ENCODE results near the gene RBP3.

RBP3 gene

DNA sequence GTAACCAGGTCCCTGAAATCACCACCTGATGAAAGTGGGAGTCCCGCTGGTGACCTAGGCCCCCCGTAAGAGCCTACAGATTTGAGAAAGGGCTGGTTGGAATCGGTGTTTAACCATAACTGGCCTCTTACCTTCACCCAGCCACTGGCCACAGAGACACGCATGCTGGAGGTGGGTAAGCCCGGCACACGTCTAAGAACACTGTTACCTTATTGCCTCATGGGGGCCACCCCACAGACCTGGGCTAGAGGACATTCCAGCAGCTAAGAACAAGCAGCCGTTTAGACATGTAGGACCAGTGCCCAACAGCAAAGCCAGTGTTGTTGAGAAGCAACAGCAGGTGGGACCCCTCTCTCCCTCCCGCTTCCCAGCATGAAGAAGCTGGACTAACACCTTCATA lies 28.4 kb upstream of the RBP3 start:
- no peak for DNase-seq

DNA sequence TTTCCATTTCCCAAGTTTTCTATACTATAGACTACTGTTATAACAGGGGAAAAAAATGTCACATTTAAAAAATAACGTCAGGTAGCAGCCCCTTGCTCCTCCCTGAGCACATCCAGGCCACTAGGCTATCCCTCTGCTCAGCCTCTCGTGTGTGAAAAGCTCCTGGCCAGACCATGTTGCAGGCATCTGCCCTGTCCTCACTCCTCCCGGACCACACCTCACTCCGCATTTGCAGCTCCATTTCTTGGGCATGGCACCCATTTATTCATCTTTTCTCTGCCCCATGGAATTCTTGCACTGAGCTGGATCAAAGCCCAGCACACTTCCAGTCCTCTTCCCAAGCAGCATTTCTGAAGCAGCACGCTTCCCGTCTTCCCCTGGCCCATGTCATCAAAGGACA lies 27.4 kb upstream of the RBP3 start:
- DNase-seq: no peak

DNA sequence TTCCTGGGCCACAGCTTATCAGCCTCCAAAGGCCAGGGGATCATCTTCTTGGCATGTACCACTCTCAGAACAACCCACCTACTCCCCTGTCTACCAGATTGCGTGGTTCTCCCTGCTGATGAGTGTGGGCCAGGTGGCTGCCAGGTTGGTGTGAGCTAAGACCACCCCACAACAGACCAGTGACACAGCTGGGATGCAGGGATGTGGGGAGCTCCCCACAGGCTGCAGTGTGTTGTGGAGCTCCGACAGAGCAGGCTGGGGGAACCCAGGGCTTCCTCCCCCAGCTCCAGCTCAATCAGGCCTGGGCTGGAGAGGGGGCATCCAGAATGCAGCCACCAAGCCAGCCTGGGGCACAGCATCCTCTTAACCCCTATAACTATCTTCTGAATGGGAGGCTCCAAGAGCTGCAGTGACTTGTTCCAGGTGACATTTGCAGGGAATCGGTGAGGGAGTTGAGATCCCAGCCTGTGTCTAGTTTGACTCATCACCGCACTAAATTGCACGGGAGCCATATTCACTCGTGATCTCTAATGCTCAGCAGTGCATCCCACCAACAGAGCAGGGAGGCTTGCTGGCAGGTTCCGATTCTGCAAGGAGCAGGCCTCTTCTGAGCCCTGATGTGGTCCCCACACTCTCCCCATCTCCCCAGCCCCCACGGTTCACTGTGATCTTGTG lies 26.5 kb upstream of the RBP3 start:
- no peak for DNase-seq

DNA sequence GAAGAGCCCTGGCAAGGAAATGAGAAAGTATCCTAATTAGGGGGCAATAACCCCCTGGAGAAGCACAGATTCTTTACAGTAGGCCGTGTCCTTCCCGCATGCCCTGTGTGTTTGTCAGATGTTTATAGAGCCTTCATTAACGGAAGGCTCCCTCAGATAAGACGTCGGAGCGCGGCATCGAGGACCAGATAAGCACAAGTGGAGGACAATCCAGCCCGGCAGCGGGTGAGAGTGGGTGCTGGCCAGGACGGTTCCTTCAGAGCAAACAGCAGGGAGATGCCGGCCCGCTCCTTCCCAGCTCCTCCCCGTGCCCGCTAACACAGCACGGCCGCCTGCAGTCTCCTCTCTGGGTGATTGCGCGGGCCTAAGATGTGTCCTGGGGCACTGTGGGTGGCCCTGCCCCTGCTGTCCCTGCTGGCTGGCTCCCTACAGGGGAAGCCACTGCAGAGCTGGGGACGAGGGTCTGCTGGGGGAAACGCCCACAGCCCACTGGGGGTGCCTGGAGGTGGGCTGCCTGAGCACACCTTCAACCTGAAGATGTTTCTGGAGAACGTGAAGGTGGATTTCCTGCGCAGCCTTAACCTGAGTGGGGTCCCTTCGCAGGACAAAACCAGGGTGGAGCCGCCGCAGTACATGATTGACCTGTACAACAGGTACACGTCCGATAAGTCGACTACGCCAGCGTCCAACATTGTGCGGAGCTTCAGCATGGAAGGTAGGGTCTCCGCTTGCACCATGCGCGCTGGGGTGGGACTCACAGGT lies 25.7 kb upstream of the RBP3 start, which contains the start of gene GDF2:
GDF2 (plus strand) TSS at position 155 of the 762 bp plus-strand sequence; CDS start at position 370, 215 bp downstream.
- no peak for DNase-seq

DNA sequence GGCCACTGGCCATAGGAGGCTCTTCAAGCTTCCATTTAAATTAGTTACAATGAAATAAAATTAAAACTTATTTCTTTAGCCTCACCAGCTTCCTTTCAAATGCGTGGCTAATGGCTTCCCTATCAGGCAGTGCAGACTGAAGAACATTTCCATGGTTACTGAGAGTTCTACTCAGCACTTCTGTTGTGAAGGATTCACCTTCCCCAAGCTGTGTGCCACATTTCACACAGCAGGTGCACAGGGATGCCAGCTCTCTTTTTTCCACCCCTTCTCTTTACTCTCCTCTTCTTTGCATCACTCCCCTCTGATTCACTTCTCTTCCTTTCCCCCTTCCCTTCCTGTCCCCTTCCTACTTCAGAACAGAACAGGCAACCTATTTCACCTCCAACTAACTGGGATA lies 25.1 kb upstream of the RBP3 start:
- DNase-seq: no peak

DNA sequence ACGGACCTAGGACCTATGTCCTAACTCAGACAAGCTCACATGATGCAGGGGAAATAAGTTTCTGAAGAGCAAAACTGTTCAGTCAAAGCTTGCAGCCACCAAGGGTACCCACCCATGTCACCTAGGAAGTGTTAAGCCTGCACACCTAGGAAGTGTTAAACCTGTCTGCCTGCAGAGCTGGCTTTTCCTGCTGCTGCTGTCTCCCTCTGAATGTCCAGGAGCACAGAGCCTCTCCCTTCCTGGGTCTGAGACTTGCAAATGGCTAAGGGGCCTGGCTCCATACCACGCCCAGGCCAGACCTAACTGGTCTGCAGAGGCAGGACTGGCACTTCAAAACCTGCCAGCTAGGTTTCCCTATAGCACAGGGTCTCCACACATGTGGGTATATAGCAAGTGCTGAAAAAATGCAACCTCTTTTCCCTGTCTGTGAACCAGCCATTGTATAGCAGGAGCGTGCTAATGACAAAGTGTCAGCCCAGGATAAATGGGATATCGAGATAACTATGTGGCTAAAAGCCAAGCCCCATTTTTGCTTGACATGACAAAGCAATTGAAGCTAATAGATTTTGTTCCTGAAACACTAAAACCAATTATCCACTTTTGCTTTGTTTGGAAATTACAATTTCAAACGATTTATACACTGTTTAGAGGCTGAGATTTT lies 24.4 kb upstream of the RBP3 start:
- no peak for DNase-seq

DNA sequence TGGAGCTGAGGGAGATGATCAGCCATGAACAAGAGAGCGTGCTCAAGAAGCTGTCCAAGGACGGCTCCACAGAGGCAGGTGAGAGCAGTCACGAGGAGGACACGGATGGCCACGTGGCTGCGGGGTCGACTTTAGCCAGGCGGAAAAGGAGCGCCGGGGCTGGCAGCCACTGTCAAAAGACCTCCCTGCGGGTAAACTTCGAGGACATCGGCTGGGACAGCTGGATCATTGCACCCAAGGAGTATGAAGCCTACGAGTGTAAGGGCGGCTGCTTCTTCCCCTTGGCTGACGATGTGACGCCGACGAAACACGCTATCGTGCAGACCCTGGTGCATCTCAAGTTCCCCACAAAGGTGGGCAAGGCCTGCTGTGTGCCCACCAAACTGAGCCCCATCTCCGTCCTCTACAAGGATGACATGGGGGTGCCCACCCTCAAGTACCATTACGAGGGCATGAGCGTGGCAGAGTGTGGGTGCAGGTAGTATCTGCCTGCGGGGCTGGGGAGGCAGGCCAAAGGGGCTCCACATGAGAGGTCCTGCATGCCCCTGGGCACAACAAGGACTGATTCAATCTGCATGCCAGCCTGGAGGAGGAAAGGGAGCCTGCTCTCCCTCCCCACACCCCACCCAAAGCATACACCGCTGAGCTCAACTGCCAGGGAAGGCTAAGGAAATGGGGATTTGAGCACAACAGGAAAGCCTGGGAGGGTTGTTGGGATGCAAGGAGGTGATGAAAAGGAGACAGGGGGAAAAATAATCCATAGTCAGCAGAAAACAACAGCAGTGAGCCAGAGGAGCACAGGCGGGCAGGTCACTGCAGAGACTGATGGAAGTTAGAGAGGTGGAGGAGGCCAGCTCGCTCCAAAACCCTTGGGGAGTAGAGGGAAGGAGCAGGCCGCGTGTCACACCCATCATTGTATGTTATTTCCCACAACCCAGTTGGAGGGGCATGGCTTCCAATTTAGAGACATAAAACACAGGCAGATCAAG lies 22.6 kb upstream of the RBP3 start:
- no peak for DNase-seq

DNA sequence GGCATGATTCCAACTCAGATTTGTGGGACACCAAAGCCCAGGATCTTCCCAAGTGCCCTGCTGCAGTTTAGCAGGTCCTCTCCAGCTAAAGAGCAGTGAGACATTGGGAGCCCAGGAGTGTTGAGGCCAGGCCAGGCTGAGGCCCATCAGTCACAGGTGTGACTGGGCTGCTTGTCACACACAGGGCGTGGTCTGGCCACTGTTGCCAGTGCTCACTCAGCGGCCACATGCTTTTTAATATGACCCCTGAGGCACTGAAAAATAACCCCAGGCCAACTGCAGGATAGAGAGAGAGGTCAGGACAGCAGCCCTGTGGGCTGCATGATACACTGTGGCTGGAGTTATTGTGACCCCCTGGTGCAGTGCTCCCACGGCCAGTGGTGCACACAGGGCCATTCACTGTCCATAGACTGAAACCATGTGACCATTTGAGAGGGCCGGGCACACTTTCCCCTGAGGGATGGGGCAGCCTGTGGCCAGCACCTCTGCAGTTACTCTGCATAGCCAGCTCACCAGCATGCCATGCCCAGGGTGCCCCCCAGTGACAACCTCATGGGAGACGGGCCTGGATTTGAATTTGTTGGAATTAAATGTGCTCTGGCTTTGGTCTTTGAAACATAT lies 21.7 kb upstream of the RBP3 start:
- no peak for DNase-seq

DNA sequence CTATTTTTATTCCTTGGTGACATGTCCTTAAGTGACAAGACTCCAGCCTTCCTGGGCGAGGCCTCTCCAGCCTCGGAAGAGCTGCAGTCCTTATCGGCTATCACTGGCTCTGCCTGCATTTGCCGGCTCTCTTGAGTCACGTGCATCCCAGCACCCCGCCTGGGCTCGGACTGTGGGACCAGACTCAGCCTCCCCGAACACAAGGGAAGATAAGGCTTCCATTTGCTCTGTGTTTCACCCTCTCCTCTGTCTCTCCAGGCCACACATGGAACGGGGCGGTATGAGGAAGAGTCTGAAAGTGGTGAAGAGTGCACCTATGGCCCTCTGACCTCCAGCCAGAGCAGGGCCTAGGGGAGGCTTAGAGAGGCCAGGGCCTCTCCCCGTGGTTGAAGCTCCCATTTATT lies 21.2 kb upstream of the RBP3 start:
- no peak for DNase-seq

DNA sequence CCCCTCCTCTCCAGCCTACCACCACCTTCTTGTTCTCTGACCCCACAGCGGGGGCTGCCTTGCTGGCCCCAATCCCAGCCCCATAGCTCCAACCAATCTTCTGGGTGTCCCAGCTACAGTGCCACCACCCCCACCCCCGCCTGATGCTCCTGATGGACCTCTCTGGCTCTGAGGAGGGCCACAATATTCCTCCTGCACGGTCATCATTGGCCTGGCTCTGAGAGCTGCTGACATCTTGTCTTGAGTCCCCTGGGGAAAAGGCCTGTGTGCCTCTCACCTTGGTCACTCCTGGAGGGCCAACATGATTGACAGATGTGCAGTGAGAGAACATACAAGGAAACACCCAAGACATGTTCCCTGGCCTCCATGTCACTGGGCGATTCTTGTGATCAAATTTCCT lies 18.3 kb upstream of the RBP3 start:
- DNase-seq: no peak

DNA sequence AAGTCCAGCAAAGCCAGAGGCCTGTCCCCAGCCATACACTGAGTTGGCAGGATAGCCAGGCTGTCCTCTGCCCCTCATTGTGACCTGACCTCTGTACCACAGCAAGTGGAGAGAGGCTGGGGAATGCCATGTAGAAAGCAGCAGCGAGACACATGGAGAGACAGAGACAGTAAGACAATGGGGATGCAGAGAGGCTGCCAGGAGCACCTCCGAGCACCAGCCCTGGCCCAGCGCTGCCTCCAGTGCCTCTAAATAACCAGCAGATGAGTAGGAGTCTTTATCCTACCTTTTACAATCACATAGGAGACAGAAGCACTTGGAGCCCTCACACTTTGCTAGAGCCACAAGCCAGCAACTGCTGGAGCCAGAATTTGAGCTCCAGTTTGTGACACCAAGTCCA lies 17.8 kb upstream of the RBP3 start:
- no peak for DNase-seq

DNA sequence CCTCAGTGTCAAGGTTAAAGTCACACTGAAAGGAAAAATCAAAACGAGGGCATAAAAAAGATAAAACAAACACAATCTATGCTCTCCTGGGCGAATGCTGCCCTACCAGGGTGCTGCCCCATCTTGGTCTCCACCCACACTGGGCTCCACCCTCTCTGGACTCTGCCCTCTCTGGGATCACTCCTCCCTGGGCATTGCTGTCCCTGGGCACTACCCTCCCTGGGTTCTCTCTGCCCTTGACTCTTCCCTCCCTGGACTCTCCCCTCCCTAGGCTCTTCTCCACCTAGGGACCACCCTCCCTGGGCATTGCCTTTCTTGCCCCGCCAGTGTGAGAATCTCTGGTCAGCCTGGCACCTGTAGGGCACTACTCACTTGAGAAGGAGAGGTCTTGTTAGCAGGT lies 17.4 kb upstream of the RBP3 start:
- no peak for DNase-seq

DNA sequence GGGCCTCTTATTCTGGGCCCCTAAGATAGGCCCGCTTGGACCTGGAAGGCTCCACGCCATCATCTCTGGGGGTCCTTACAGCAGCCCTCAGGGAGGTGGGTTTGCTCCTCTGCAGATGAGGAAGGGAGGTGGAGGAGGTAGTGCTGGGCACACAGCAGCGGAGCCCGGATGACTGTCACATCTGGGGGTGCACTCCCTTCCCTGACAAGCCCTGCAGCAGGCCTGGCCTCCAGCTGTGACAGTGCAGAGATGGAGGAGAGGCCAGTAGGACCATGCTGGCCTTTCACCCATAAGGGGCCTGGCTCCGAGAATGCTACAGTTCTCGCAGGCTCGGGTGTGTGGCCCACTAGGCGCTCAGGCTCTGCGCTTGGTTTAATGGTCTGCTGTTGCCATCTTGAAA lies 16.7 kb upstream of the RBP3 start:
- no peak for DNase-seq

DNA sequence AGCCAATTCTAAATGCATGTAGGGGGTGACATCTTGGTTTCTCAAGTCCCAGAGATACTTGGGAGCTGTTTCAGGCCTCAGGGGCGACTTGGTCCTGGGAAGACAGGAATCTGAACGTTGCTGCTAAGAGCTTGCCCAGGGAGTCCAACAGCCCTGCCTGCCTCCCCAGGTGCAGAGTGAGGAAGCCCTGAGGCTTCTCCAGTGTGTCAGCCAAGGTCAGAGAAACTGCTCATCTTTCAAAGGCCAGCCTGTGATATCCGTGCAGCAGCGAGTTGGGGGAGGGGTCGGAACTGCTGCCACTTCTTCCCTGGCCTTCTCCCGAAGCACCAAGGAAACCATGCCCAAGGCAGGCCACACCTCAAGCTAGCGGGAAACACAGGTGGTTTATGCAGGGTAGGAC lies 16.2 kb upstream of the RBP3 start:
- DNase-seq: no peak

DNA sequence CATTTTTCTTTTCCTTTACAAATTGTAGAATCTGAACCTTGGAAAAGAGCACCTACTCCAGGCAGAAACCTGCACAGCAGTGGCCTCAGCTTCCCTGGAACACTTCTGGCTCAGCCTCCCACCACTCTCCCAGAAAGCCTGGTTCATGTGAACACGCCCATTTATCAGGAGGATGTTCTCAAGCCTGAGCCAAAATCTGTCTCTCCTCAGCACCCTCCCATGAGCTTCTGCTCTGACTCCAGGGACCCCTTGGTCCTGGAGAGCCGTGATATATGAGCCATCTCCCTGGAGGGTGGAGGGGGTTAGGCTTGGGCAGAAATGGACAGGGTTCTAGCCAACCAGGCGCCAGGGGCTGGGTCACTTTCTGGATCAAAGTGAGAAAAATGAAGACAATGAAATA lies 15.8 kb upstream of the RBP3 start:
- no peak for DNase-seq

DNA sequence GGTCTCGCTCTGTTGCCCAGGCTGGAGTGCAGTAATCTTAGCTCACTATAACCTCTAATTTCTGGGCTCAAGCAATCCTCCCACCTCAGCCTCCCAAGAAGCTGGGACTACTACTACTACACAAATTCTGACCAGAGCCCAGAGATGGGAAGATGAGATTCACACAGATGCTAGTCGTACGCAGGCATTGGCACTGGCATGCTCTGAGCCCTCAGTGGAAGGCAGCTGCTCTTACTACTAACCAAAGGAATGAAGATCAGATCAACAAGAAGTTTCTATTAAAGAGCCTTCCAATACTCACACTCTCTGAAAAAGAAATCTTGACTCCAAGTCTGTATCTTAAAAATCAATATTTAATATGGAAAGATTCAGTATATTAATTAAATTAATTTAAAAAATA lies 15.2 kb upstream of the RBP3 start:
- DNase-seq: no peak

DNA sequence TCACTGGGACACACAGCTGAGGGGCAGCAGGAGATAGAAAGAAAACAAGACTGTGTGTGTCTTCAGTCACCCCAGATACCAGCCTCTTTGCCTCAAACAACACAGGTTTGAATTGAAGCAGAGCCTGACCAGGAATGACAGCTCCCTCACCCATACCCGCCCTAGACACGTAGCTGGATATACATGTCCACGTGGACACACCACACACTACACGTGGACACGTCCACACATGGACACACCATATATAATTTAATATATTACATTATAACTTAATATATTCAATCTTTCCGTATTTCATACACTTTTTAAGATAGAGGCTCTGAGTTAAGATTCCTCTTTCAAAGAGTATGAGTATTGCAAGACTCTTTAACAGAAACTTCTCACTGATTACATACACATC lies 14.6 kb upstream of the RBP3 start:
- no peak for DNase-seq

DNA sequence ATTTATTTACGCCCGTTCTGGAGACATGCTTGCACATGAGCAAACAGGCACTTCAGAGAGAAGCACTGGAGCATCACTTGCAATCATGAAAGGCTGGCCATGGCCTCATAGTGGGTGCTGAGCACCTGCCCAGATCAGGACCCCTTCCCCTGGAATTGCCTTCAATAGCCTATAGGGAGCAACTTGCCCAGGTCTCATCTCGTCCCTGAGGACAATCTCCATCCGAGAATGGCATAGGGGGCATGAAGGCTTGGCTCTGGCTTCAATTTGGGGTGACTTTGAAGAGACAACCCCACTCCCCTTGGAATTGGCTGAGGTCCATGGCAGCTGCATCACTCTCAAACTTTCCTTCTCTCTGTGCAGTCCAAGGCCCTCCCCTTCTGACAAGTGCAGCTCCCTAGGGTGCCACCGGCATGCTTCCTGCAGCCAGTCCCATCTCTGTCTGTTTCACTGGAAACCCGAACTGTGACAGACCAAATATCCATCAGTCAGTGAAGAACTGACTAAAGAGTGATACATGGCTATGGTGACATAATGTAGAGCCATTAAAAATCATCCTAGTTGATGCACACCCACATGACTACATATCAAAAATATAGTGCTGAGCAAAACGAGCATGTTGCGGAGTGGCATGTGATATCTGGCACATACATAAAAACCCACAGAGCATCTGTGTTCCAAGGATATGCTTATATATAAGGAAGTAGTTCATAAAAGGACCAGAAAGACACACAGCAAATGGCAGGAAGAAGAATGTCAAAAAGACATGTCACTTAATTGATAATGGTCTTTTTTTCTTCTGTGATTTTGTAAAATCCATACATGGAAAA lies 13.5 kb upstream of the RBP3 start:
- DNase-seq: no peak

DNA sequence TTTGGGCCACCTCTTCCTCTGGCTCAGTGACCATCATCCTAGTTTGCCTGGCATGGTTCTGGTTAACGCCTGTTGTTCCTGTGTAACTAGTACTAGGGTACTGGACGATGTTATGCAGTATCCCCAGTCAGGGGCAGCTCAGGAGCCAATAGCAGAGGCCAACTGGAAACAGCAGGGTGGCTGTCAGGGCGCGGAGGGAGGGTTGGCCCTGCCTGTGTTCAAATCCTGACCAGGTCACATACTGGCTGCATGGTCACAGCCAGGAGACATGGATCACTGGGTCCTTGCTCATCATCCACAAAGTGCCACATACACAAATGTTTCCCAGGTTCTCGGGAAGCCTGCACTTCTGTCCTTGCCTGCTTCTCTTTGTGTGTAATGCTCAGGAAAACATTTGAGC lies 12.3 kb upstream of the RBP3 start:
- no peak for DNase-seq

DNA sequence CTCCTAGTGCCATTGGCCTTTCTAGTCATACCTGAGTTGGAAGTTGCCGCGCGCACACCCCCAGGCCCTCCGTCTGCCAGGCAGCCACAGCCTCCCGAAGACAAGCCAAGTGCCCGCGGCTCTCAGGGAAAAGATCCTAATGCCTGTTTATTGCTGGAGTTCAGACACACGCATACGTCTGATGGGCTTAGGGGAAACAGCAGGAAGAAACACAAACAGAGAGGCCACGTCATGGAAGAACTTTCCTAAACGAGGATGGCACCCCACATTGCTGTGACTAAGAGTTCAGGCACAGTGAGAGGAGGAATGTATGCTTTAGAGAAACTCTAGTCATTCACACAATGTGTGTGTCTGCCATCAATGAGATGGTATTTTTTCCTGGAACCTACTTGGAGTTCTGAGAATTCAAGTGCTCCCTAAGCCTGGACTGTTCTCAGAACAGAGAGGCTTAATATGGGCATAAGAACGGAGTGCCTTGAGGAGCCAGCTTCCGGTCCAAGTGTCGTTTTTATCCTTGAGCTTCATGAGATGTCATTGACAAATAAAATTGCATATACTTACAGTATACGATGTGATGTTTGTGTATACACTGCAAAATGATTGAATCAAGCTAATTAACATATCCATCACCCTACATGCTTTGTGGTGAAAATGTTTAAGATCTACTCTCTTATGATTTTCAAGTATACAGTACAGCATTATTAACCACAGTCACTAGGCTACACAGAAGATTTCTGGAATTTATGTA lies 11.6 kb upstream of the RBP3 start:
- no peak for DNase-seq

DNA sequence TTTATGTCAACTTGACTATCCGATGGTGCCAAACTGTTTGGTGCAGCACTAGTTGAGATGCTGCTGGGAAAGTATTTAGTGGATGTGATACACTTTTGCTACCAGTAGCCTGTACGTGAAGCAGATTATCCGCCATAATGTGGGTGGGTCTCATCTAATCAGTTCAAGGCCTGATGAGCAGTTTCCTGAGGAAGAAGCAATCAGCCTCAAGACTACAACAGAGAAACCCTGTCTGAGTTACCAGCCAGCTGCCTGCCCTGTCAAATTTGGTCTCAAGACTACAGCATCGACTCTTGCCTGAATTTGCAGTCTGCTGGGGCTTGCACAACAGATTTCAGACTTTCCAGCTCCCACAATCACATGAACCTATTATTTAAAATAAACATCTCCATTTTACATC lies 10.9 kb upstream of the RBP3 start:
- no peak for DNase-seq

Measured in SHP77 (cell line).